Stomach (tissue), 9 donors: ENCODE results near the gene BTD. TPM values are rescaled to one million over a fixed set of nuclear protein-coding genes. Genes with fewer than 3 reads are reported as not detected.

Experiments used
- DNase-seq, 2 donors: peaks; one replicate each; pipeline versions ENCODE4 v3.0.0 to v3.0.0-alpha.2; 2013 to 2019
- H3K27ac ChIP-seq, 5 donors: fragments of 200-600 bp in 4 of 5; sonication (generic) in 4 of 5; one replicate each; pipeline ENCODE4 v1.5.1; 2013 to 2019; ENCODE audit warnings: mild to moderate bottlenecking in 1 of 5, moderate library complexity in 1 of 5
- H3K27me3 ChIP-seq, 3 donors: fragments of 200-600 bp; sonication (generic); one replicate each; pipeline ENCODE4 v1.5.1; 2017 to 2019; ENCODE audit warnings: mixed run types in 1 of 3
- H3K36me3 ChIP-seq, 4 donors: fragments of 200-600 bp; sonication (generic); 1 replicate in 3 of 4; 2 replicates in 1 of 4; pipeline ENCODE4 v1.5.1; 2016 to 2019
- H3K4me1 ChIP-seq, 4 donors: fragments of 200-600 bp; sonication (generic); one replicate each; pipeline ENCODE4 v1.5.1; 2016 to 2019
- H3K4me3 ChIP-seq, 4 donors: fragments of 200-600 bp; sonication (generic) in 3 of 4; one replicate each; pipeline ENCODE4 v1.5.1; 2016 to 2019; ENCODE audit warnings: mild to moderate bottlenecking in 1 of 4
- H3K9me3 ChIP-seq, 4 donors: fragments of 200-600 bp; sonication (generic); one replicate each; pipeline ENCODE4 v1.5.1; 2016 to 2019
- CTCF ChIP-seq, 7 experiments: fragments of 450-650 bp in 4 of 7; fragments of 200-600 bp in 3 of 7; sonication (generic) in 3 of 7; IDR thresholded peaks; one replicate each; pipeline ENCODE4 v1.5.1; 2016 to 2019; ENCODE audit warnings: antibody characterized with exemption in 7 of 7, control low read depth in 2 of 7, mild to moderate bottlenecking in 1 of 7
- EP300 ChIP-seq: sonication (generic); formaldehyde crosslinking; IDR thresholded peaks from one replicate; pipeline ENCODE4 v1.6.1; 2017; ENCODE audit warnings: antibody characterized with exemption
- POLR2A ChIP-seq, 4 donors: fragments of 450-650 bp; IDR thresholded peaks; one replicate each; pipeline ENCODE4 v1.6.1; 2016; ENCODE audit warnings: antibody characterized with exemption in 4 of 4, control low read depth in 2 of 4, mild to moderate bottlenecking in 1 of 4, moderate library complexity in 1 of 4
- POLR2AphosphoS5 ChIP-seq, 3 donors: sonication (generic); formaldehyde crosslinking; IDR thresholded peaks; one replicate each; pipeline ENCODE4 v1.6.1; 2016; ENCODE audit warnings: antibody characterized with exemption in 3 of 3
- WGBS, 5 donors: extraction: QIAGEN DNeasy Blood & Tissue Kit in 3 of 5; methylation state at CpG; one replicate each; pipeline versions ENCODE4 v1.1.5 to v1.1.7; 2013 to 2018; 5-methylcytosine and 5-hydroxymethylcytosine counted together
- intact Hi-C: fragments of 100-400 bp; cut with DNase I; formaldehyde crosslinking; loops from one replicate; pipeline ENCODE4 v1.15.1; 2023; ENCODE audit warnings: low total_unique reads
- polyA plus RNA-seq, 3 donors: library from polyadenylated mRNA; stranded (reverse); fragments of 200-250 nt; gene quantifications; one replicate each; pipeline ENCODE4 v1.2.3, GENCODE V29; 2013
- total RNA-seq, 5 donors: library from RNA; depleted of rRNA; stranded (reverse); fragments of >200 nt; gene quantifications; one replicate each; pipeline versions ENCODE4 v1.1.0 to v1.2.3, GENCODE V29; 2014 to 2016
- donor health status: healthy with polysubstance abuse.
- donor health status: Bipolar disorder and iron deficiency.
- donor health status: healthy.

The BTD gene
- total and polyA plus RNA-seq, 8 donors = 2.9 to 102 (median 12.0) TPM

- peak in 1 of 2 donors; percentile 32 for DNase-seq
- H3K27me3 ChIP-seq = no peaks in the 10 kb centered on the region
- H3K36me3 ChIP-seq = peaks cover 11 to 53% (median 31%) of the 10 kb centered on the region in 4 donors
- peaks cover 0 to 13% (median 4%) of the 10 kb centered on the region in 4 donors for H3K4me1 ChIP-seq
- 60 to 81% (median 74%) methylated on average over 2 of the region's 2 CpGs for WGBS, 5 donors
- intact Hi-C loops = loop anchor here (10.0 kb wide), 1 partner anchor 132 kb away; the partner anchor contains the start of genes EAF1 and METTL6
- peak overlapping the region in 1 of 5 donors; percentile 43 for H3K27ac ChIP-seq
- H3K9me3 ChIP-seq = no peaks in the 10 kb centered on the region
- no peak overlapping the region for H3K4me3 ChIP-seq
- no peak for TF ChIP-seq POLR2AphosphoS5 (IDR thresholded peaks at IDR 0.05)
- TF ChIP-seq CTCF (IDR thresholded peaks at IDR 0.05) = no peak
- no peak for TF ChIP-seq EP300
- no peak for TF ChIP-seq POLR2A (IDR thresholded peaks at IDR 0.05)
Measured at GRCh38 chr3:15556512-15556911, 45.0 kb upstream of the BTD start.

- intact Hi-C loops = loop anchor here (10.0 kb wide), 1 partner anchor 133 kb away; the partner anchor contains the start of genes EAF1 and METTL6
- 0 to 8% (median 2%) methylated on average over 3 of the region's 3 CpGs for WGBS, 5 donors
- no peak overlapping the region for H3K27ac ChIP-seq
- H3K4me1 ChIP-seq = peaks cover 0 to 13% (median 6%) of the 10 kb centered on the region in 4 donors
- TF ChIP-seq EP300 (no peak), CTCF (IDR thresholded peaks at IDR 0.05) (peak in 5 of 7 experiments; percentile 16 to 68 (median 54)), POLR2AphosphoS5 (IDR thresholded peaks at IDR 0.05) (no peak)
- no peaks in the 10 kb centered on the region for H3K27me3 ChIP-seq
- no peak overlapping the region for H3K4me3 ChIP-seq
- H3K9me3 ChIP-seq = no peaks in the 10 kb centered on the region
- DNase-seq = peak; percentile 52 to 85
- H3K36me3 ChIP-seq = peaks cover 16 to 55% (median 39%) of the 10 kb centered on the region in 4 donors
Measured at GRCh38 chr3:15557511-15557946, 44.0 kb upstream of the BTD start.

GRCh38 chr3:15558581-15558980 is 43.0 kb upstream of the BTD start:
- intact Hi-C loops = loop anchor here (10.0 kb wide), 1 partner anchor 134 kb away; the partner anchor contains the start of genes EAF1 and METTL6
- no peaks in the 10 kb centered on the region for H3K27me3 ChIP-seq
- no peak for DNase-seq
- TF ChIP-seq POLR2AphosphoS5 (IDR thresholded peaks at IDR 0.05) (no peak), EP300 (no peak)
- no peak overlapping the region for H3K27ac ChIP-seq
- H3K36me3 ChIP-seq = peaks cover 25 to 60% (median 49%) of the 10 kb centered on the region in 4 donors
- WGBS, 5 donors = 83 to 94% (median 90%) methylated on average over 9 of the region's 9 CpGs
- H3K4me1 ChIP-seq = peaks cover 0 to 13% (median 6%) of the 10 kb centered on the region in 4 donors
- no peak overlapping the region for H3K4me3 ChIP-seq
- no peaks in the 10 kb centered on the region for H3K9me3 ChIP-seq

- intact Hi-C loops = no loop called here
- Histone ChIP-seq H3K27me3 (no peaks in the 10 kb centered on the region), H3K4me3 (no peak overlapping the region), H3K36me3 (peaks cover 43 to 89% (median 87%) of the 10 kb centered on the region in 4 donors), H3K4me1 (peaks cover 0 to 8% (median 2%) of the 10 kb centered on the region in 4 donors), H3K9me3 (no peaks in the 10 kb centered on the region), H3K27ac (no peak overlapping the region)
- 52 to 72% (median 64%) methylated on average over 5 of the region's 5 CpGs for WGBS, 5 donors
- DNase-seq = peak in 1 of 2 donors; percentile 20
- TF ChIP-seq POLR2AphosphoS5 (IDR thresholded peaks at IDR 0.05) (no peak), POLR2A (IDR thresholded peaks at IDR 0.05) (no peak), CTCF (IDR thresholded peaks at IDR 0.05) (no peak), EP300 (no peak)
Measured at GRCh38 chr3:15562560-15562959, 39.0 kb upstream of the BTD start.

GRCh38 chr3:15563190-15563589 is 38.4 kb upstream of the BTD start:
- Histone ChIP-seq H3K4me3 (no peak overlapping the region), H3K27me3 (no peaks in the 10 kb centered on the region), H3K4me1 (peaks cover 0 to 4% (median 0%) of the 10 kb centered on the region in 4 donors), H3K36me3 (peaks cover 49 to 95% (median 93%) of the 10 kb centered on the region in 4 donors), H3K27ac (no peak overlapping the region), H3K9me3 (no peaks in the 10 kb centered on the region)
- no peak for DNase-seq
- 35 to 69% (median 61%) methylated on average over 1 of the region's 1 CpG for WGBS, 5 donors
- TF ChIP-seq POLR2A (IDR thresholded peaks at IDR 0.05) (no peak), POLR2AphosphoS5 (IDR thresholded peaks at IDR 0.05) (no peak), CTCF (IDR thresholded peaks at IDR 0.05) (no peak), EP300 (no peak)
- intact Hi-C loops = no loop called here
